Measurements from ENCODE around the gene DHX35. TPM values are rescaled to one million over a fixed set of nuclear protein-coding genes. Genes with fewer than 3 reads are reported as not detected.

DHX35 gene
- total RNA-seq, 3 donors from 2014 or later (not counting 1 experiment from before 2014, with no cell fraction given) = 8.8 to 11.4 (median 10.2) TPM

- Mint-ChIP-seq H3K36me3 (no peaks in the 10 kb centered on the region), H3K27ac (no peak overlapping the region), H3K9me3 (no peaks in the 10 kb centered on the region), H3K27me3 (ENCODE audit: low read depth in 2 of 2) (no peaks in the 10 kb centered on the region), H3K4me3 (no peak overlapping the region), H3K4me1 (peaks cover 0 to 5% of the 10 kb centered on the region in 2 donors)
- Histone ChIP-seq H3K27ac (ENCODE audit: low read length) (no peak overlapping the region), H3K4me1 (ENCODE audit: control insufficient read depth, insufficient read depth, low read length) (no peaks in the 10 kb centered on the region), H3K4me3 (ENCODE audit: low read length) (no peak overlapping the region), H3K9me3 (ENCODE audit: control insufficient read depth, insufficient read depth, low read length) (no peaks in the 10 kb centered on the region), H3K36me3 (ENCODE audit: control insufficient read depth, insufficient read depth, low read length) (no peaks in the 10 kb centered on the region), H3K27me3 (ENCODE audit: control insufficient read depth, insufficient read depth, low read length) (no peaks in the 10 kb centered on the region)
- DNase-seq = no peak
- ATAC-seq = no peak
- no peak for TF ChIP-seq CTCF (IDR thresholded peaks at IDR 0.05)
- intact Hi-C loops (cut with micrococcal nuclease) = no loop called here
- WGBS (ENCODE audit: insufficient coverage) = 98% methylated on average over 5 of the region's 5 CpGs
These were observed 25.1 kb upstream of the DHX35 start for GRCh38 chr20:38937000-38937399.

- WGBS (ENCODE audit: insufficient coverage) = 91% methylated on average over 5 of the region's 7 CpGs
- H3K4me1 Mint-ChIP-seq = peaks cover 0 to 5% of the 10 kb centered on the region in 2 donors
- H3K9me3 Mint-ChIP-seq = no peaks in the 10 kb centered on the region
- Histone ChIP-seq H3K27ac (ENCODE audit: low read length) (no peak overlapping the region), H3K27me3 (ENCODE audit: control insufficient read depth, insufficient read depth, low read length) (no peaks in the 10 kb centered on the region), H3K4me1 (ENCODE audit: control insufficient read depth, insufficient read depth, low read length) (no peaks in the 10 kb centered on the region), H3K4me3 (ENCODE audit: low read length) (no peak overlapping the region), H3K9me3 (ENCODE audit: control insufficient read depth, insufficient read depth, low read length) (no peaks in the 10 kb centered on the region), H3K36me3 (ENCODE audit: control insufficient read depth, insufficient read depth, low read length) (no peaks in the 10 kb centered on the region)
- H3K27me3 Mint-ChIP-seq (ENCODE audit: low read depth in 2 of 2) = no peaks in the 10 kb centered on the region
- ATAC-seq (no peak), DNase-seq (no peak)
- H3K4me3 Mint-ChIP-seq = no peak overlapping the region
- no peak overlapping the region for H3K27ac Mint-ChIP-seq
- no peaks in the 10 kb centered on the region for H3K36me3 Mint-ChIP-seq
- intact Hi-C loops (cut with micrococcal nuclease) = no loop called here
- no peak for TF ChIP-seq CTCF (IDR thresholded peaks at IDR 0.05)
These were observed 24.1 kb upstream of the DHX35 start for GRCh38 chr20:38937978-38938473.

GRCh38 chr20:38939686-38940085 is 22.5 kb upstream of the DHX35 start:
- Histone ChIP-seq H3K27me3 (ENCODE audit: control insufficient read depth, insufficient read depth, low read length) (no peaks in the 10 kb centered on the region), H3K4me1 (ENCODE audit: control insufficient read depth, insufficient read depth, low read length) (no peaks in the 10 kb centered on the region), H3K9me3 (ENCODE audit: control insufficient read depth, insufficient read depth, low read length) (no peaks in the 10 kb centered on the region), H3K36me3 (ENCODE audit: control insufficient read depth, insufficient read depth, low read length) (no peaks in the 10 kb centered on the region), H3K27ac (ENCODE audit: low read length) (no peak overlapping the region), H3K4me3 (ENCODE audit: low read length) (no peak overlapping the region)
- Mint-ChIP-seq H3K27me3 (ENCODE audit: low read depth in 2 of 2) (no peaks in the 10 kb centered on the region), H3K9me3 (no peaks in the 10 kb centered on the region), H3K4me3 (no peak overlapping the region), H3K36me3 (no peaks in the 10 kb centered on the region), H3K4me1 (peaks cover 0 to 5% of the 10 kb centered on the region in 2 donors), H3K27ac (no peak overlapping the region)
- ATAC-seq (no peak), DNase-seq (no peak)
- TF ChIP-seq CTCF (IDR thresholded peaks at IDR 0.05) = no peak
- WGBS (ENCODE audit: insufficient coverage) = 96% methylated on average over 2 of the region's 2 CpGs
- intact Hi-C loops (cut with micrococcal nuclease) = no loop called here

- H3K27me3 Mint-ChIP-seq (ENCODE audit: low read depth in 2 of 2) = no peaks in the 10 kb centered on the region
- no peaks in the 10 kb centered on the region for H3K9me3 ChIP-seq (ENCODE audit: control insufficient read depth, insufficient read depth, low read length)
- no peaks in the 10 kb centered on the region for H3K36me3 ChIP-seq (ENCODE audit: control insufficient read depth, insufficient read depth, low read length)
- H3K27me3 ChIP-seq (ENCODE audit: control insufficient read depth, insufficient read depth, low read length) = no peaks in the 10 kb centered on the region
- H3K4me1 ChIP-seq (ENCODE audit: control insufficient read depth, insufficient read depth, low read length) = no peaks in the 10 kb centered on the region
- no peak overlapping the region for H3K27ac Mint-ChIP-seq
- 95% methylated on average over 5 of the region's 5 CpGs for WGBS (ENCODE audit: insufficient coverage)
- TF ChIP-seq CTCF (IDR thresholded peaks at IDR 0.05) = no peak
- H3K27ac ChIP-seq (ENCODE audit: low read length) = no peak overlapping the region
- ATAC-seq (no peak), DNase-seq (no peak)
- intact Hi-C loops (cut with micrococcal nuclease) = no loop called here
- H3K4me1 Mint-ChIP-seq = peaks cover 0 to 5% of the 10 kb centered on the region in 2 donors
- H3K4me3 ChIP-seq (ENCODE audit: low read length) = no peak overlapping the region
- no peak overlapping the region for H3K4me3 Mint-ChIP-seq
- H3K36me3 Mint-ChIP-seq = no peaks in the 10 kb centered on the region
- H3K9me3 Mint-ChIP-seq = no peaks in the 10 kb centered on the region
These were observed 21.5 kb upstream of the DHX35 start for GRCh38 chr20:38940644-38941043.

Measured in natural killer cell (primary cell).